Measurements from ENCODE around the gene ULBP2.

GRCh38 chr6:149979293-149979692 lies 37.5 kb downstream of the ULBP2 start:
- TF ChIP-seq, protein P1, sequence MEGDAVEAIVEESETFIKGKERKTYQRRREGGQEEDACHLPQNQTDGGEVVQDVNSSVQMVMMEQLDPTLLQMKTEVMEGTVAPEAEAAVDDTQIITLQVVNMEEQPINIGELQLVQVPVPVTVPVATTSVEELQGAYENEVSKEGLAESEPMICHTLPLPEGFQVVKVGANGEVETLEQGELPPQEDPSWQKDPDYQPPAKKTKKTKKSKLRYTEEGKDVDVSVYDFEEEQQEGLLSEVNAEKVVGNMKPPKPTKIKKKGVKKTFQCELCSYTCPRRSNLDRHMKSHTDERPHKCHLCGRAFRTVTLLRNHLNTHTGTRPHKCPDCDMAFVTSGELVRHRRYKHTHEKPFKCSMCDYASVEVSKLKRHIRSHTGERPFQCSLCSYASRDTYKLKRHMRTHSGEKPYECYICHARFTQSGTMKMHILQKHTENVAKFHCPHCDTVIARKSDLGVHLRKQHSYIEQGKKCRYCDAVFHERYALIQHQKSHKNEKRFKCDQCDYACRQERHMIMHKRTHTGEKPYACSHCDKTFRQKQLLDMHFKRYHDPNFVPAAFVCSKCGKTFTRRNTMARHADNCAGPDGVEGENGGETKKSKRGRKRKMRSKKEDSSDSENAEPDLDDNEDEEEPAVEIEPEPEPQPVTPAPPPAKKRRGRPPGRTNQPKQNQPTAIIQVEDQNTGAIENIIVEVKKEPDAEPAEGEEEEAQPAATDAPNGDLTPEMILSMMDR (conservative IDR thresholded peaks at IDR 0.05): no peak
- TF ChIP-seq EZH2 (IDR thresholded peaks at IDR 0.05; ENCODE audit: low read depth): no peak

Measured in PC-9 (cell line).